GM23248 (cell line): ENCODE measurements around the gene TRIP6.

Experiments used
- EZH2 ChIP-seq: fragments of 200-600 bp; sonication (generic); IDR thresholded peaks from 2 replicates; pipeline ENCODE4 v1.6.1; 2018; ENCODE audit warnings: antibody characterized with exemption, mild to moderate bottlenecking; ENCODE audit not compliant: insufficient read depth, poor library complexity, severe bottlenecking
- EZH2phosphoT487 ChIP-seq: fragments of 200-600 bp; sonication (generic); IDR thresholded peaks from 2 replicates; pipeline ENCODE4 v1.6.1; 2018; ENCODE audit warnings: antibody characterized with exemption, moderate library complexity, mild to moderate bottlenecking, low read depth; ENCODE audit not compliant: insufficient read depth

DNA sequence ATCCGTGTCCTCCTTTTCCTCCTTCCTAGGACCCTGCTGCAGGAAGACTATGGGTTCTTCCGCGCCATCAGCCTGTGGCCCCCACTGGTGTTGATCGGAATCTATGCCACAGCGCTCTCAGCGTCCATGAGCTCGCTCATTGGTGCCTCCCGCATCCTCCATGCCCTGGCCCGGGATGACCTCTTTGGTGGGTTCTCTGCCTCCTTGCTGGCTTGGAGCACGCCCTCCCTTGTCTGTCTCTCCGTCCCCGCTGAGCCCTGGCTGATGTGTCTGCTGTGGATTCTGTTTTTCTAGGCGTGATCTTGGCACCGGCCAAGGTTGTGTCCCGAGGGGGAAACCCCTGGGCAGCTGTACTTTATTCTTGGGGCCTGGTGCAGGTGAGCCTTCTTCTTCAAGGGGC lies 7.3 kb upstream of the TRIP6 start:
- TF ChIP-seq EZH2 = no peak
- TF ChIP-seq EZH2phosphoT487 = no peak
